GM23248 (cell line): Measurements from ENCODE around the gene SYTL3.

Experiments used
- EZH2 ChIP-seq: fragments of 200-600 bp; sonication (generic); IDR thresholded peaks from 2 replicates; pipeline ENCODE4 v1.6.1; 2018; ENCODE audit warnings: antibody characterized with exemption, mild to moderate bottlenecking; ENCODE audit not compliant: insufficient read depth, poor library complexity, severe bottlenecking
- EZH2phosphoT487 ChIP-seq: fragments of 200-600 bp; sonication (generic); IDR thresholded peaks from 2 replicates; pipeline ENCODE4 v1.6.1; 2018; ENCODE audit warnings: antibody characterized with exemption, moderate library complexity, mild to moderate bottlenecking, low read depth; ENCODE audit not compliant: insufficient read depth

GRCh38 chr6:158644231-158645063 is 5.4 kb upstream of the SYTL3 start, which contains the start of gene DYNLT1:
- TF ChIP-seq EZH2phosphoT487: no peak
- no peak for TF ChIP-seq EZH2
